HG02885 (cell line): ENCODE measurements around the gene NMRAL1.

ENCODE experiments used
- ATAC-seq: cut with Tn5 transposase; IDR thresholded peaks from one replicate; pipeline ENCODE4 v1.9.1; 2021; ENCODE audit warnings: mild to moderate bottlenecking; ENCODE audit not compliant: unreplicated experiment, poor library complexity

Gene NMRAL1

DNA sequence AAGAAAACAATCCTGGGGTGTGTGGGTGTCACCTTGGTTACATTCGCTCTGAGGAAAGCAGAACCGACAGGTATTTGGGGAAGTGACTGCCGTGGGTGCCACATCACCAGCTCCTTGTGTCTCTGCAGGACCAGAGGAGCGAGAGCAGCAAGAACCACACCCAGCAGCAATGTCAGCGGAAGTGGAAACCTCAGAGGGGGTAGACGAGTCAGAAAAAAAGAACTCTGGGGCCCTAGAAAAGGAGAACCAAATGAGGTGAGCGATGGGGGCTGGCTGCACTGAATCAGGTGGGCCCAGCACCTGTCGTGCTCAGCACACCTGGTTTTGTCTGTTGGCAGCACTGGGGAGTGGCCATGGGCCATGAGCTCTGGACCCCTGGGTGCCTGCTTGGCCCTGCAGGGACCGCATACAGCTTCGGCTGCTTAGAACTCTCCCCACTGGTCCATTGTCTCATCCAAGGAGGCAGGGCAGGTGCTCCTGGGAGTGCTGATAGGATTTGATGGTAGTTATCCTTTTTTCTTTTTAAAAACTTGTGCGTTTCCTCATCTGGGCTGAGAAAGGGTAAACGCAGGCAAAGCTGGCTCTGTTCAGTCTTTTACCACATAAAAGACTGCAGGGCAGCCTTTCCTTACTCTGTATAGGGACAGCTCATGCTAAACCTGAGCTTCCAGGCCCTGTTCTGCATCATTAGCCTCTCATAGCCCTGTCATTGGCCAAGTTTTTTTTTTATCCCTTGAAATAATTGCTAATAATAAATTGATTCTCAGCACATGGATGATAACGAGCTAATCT, 31.1 kb upstream of the NMRAL1 start:
- ATAC-seq, result peak; percentile 84

- ATAC-seq, result no peak
Observed at GRCh38 chr16:4501071-4501478, 26.6 kb upstream of the NMRAL1 start.

- ATAC-seq, result no peak
Observed at GRCh38 chr16:4500272-4500671, 25.8 kb upstream of the NMRAL1 start.

DNA sequence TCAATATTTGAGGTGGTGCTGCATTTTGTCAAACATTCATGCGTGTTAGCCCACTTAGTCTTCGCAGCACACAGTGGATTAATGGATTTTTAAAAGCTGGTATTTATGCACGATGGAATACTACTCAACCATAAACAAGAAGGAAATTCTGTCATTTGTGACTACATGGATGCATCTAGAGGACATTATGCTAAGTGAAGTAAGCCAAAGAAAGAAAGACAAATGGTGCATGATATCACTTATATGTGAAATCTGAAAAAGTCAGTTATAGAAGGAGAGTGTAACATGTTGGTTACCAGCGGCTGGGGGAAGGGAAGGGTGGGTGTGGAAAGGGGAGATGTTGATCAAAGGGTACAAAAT, 24.8 kb upstream of the NMRAL1 start:
- ATAC-seq, result no peak

DNA sequence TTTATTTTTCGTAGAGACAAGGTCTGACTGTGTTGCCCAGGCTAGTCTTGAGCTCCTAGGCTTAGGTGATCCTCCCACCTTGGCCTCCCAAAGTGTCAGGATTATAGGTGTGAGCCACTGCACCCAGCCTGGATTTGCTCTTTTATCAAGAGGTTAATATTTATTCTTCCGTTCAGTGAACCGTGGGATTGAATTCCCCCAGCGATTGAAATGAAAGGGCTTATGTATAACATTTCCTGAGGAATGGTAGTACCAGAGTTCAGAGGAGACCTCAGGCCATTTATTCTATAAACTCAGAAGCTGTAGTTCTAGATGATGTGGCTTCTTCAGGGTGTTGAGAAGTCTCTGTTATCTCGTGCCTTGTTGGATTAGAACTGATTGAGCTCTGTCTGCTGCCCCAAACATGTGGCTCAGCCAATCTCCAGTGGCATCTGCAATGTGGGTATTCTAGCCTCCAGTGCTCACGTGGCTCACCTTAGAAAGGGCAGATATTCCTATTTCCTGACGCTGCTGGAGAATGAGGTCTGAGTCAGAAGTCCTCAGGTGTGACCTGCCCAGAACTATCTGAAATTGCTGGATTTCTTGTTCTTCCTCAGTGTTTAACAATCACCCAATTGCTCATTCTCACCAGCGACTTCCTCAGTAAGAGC, 24.2 kb upstream of the NMRAL1 start:
- ATAC-seq, result no peak

- ATAC-seq, result no peak
Observed at GRCh38 chr16:4496305-4496704, 21.9 kb upstream of the NMRAL1 start.

- no peak for ATAC-seq
Observed at GRCh38 chr16:4495766-4496165, 21.3 kb upstream of the NMRAL1 start.

DNA sequence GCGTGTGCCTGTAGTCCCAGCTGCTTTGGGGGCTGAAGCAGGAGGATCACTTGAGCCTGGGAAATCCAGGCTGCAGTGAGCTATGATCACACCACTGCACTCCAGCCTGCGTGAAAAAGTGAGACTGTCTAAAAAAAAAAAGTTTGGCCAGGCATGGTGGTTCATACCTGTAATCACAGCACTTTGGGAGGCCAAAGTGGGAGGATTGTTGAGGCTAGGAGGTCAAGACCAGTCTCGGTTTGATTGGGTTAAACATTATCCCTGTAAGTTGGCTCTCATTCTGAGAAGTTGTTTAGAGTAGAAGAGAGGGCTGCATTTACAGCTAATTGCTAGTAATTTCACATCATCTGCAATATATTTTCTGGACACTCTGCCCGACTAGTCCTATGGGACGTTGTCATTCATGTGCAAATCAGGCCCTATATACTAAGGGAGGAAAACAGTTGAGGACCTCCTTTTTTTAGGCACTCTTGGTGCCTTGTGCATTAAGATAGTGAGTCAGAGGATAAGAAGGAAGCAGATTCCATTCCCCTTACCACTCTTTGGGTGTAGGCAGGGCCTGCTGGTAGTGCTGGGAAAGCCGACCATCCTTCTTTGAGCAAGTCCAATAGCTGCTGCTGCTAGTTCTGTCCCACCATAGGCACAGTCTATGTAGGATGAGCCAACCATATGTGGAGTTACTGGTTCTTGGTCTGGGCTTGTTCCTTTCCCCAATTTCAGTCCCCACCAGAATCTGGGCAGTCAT, 20.5 kb upstream of the NMRAL1 start:
- ATAC-seq, result no peak

DNA sequence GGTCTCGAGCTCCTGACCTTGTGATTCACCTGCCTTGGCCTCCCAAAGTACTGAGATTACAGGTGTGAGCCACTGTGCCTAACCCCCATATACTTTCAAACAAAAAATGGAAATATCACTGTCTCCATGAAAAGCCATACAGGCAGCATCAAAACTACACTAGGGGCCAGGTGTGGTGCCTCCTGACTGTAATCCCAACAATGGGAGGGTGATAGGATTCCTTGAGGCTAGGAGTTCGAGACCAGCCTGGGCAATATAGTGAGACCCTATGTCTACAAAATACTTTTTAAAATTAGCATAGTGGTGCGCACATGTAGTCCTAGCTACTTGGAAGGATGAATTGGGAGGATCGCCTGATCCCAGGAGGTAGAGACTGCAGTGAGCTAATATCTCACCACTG, 17.5 kb upstream of the NMRAL1 start:
- no peak for ATAC-seq

- ATAC-seq, result no peak
Observed at GRCh38 chr16:4489030-4489429, 14.6 kb upstream of the NMRAL1 start.

- ATAC-seq, result no peak
Observed at GRCh38 chr16:4488499-4488967, 14.1 kb upstream of the NMRAL1 start.

DNA sequence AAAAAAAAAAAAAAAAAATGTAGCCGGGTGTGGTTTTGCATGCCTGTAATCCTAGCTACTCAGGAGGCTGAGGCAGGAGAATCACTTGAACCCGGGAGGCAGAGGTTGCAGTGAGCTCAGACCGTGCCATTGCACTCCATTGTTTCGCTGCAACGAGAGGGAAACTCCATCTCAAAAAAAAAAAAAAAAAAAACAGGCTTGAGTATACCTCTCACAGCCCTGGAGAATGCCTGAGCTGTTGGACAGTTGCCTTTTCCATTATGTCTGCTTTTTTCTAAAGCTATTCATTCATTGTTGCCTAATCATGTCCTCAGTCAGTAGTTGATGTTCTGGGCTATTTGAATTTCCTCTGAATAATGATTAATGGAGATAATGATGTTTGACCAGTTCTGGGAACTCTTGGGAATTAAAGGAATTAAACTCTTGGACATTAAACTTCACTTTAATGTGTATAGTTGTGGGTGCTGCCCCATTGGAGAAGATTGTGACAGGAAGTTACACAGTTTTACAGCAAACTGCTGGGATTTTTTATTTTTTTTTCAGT, 13.6 kb upstream of the NMRAL1 start:
- no peak for ATAC-seq

GRCh38 chr16:4486126-4486893, 11.9 kb upstream of the NMRAL1 start:
- no peak for ATAC-seq

GRCh38 chr16:4481963-4482362, 7.5 kb upstream of the NMRAL1 start:
- no peak for ATAC-seq

DNA sequence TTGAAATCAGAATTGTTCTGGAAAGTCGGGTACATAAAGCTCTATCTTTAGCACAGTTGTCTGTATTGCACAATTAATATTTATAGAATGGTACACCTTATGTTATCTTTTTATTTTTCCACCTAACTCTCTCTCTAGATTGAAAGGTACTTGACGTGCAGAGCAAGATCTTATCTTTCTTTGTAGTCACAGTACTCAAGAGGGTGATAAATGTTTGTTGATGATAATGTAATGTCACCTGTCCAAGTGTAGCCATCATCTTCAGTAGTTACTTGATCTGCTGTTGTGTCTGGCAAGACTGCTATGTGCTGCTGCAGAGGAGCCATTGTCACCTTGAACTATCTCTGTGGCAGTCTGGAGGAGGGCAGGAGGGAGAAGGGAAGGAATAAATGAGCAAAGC, 7.1 kb upstream of the NMRAL1 start:
- no peak for ATAC-seq

DNA sequence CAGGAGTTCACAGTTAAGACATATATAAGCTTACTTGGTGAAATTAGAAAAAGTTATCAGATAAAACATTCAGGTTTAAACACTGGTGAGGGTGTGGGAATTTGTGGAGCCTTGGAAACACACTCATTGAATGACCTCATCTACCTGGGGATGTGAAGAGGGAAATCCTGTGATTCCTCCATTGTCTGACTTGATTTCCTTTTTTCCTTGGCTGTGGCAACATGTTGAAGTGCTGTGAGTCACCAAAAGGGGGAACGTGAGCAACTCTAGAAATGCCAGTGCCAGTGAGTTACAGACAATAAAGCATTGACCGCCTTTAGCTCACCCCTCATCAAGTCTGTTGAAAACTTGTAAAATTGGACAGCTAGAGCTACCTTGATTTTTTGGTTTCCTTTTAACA, 3.5 kb upstream of the NMRAL1 start:
- ATAC-seq, result no peak

DNA sequence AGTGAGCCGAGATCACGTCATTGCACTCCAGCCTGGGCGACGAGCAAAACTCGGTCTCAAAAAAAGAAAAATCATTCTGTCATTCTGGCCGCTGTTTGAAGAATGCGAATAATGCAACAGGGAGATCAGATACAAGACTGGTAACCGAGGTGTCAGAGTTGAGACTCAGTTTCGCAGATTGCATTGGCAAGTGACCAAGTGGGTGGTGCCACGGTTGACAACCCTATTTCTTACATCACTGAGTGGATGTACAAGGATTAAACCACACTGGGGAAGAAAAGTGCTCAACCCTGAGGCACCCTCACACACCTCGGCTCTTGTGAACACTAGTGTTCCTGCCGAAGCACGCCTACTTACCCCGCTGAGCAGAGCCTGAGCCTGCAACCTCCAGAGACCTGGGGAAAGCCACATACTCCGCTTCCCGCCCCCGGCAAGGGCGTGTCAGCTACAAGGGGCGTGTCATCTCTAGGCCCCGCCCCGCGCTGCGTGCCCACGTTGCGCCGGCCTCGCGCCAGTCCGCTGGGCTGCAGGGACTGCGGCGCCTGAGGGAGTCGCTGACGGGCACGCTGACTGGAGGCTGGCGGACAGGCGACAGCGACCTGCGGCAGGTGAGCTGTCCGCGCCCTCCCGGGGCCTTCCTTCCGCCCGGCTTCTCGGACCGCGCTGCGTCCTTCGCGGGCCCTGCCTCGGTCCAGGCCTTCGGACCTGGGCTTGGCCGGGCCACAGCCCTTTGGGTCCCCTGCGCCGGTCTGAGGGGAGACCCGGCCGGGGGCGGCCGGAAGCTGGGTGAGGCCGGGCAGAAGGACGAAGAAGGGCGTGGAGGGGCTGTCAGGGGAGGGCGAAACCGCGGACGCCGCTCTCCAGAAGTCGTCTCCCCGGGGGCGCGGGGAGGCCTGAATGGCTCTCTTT, 1.7 kb upstream of the NMRAL1 start, which contains the start of gene HMOX2:
Gene HMOX2, plus strand, starts transcription at position 519 of the 909 bp plus-strand sequence. CDS start 29,127 bp downstream, outside the sequence.
- peak; percentile 84 for ATAC-seq

DNA sequence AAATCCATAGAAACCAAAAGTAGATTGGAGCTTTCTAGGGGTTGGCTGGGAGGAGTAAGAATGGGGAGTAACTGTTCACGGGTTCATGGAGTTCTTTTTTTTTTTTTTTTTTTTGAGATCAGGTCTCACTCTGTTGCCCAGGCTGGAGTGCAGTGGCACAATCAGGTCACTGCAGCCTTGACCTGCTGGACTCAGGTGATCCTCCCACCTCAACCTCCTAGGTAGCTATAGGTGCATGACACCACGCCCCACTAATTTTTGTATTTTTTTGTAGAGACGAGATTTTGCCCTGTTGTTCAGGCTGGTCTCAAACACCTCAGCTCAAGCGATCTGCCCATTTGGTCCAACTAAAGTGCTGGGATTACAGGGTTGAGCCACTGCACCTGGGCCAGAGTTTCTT, 1.5 kb downstream of the NMRAL1 start:
- no peak for ATAC-seq

DNA sequence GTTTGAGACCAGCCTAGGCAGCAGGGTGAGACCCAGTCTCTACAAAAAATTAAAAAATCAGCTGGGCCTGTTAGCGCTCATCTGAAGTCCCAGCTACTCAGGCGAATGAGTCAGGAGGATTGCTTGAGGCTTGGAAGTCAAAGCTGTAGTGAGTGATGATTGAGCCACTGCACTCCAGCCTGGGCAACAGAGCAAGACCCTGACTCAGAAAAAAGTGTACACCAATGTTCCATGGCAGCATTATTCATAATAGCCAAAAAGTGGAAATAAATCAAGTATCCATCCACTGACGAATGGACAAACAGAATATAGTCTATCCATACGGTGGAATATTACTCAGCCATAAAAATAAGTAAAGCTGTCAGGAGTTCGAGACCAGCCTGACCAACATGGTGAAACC, 2.6 kb downstream of the NMRAL1 start:
- no peak for ATAC-seq
